NK-92 treated with Interleukin-12 subunit alpha and Interleukin-12 subunit beta, amount 100 ng/mL, for 24 hours (cell line): ENCODE measurements around the gene GJA1.

ENCODE experiments used
- DNase-seq: peaks from one replicate; lab custom pipeline; 2025; lab: John Stamatoyannopoulos, UW

Gene GJA1

DNA sequence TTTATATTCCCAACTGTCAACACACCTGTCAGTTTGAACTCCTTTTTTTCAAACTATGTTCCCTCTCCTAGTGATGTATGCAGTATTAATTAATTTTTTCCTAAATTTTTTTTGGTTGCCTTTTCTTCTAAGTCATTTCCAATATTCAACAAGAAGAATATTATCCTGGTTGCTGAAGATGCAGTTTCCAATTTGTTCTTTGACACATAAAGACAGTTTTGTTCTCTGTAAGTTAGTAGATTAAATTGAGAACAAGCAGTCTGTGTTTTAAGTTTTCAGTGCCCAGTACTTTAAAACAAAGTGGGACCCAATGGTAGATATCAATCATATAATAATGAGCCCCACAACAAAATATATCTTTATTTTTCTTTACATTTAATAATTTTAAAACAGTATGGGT lies 47.3 kb downstream of the GJA1 start:
- no peak for DNase-seq

GRCh38 chr6:121485359-121485811 lies 49.9 kb downstream of the GJA1 start:
- no peak for DNase-seq

GRCh38 chr6:121491576-121491975 lies 56.1 kb downstream of the GJA1 start:
- DNase-seq: no peak

GRCh38 chr6:121492536-121492935 lies 57.1 kb downstream of the GJA1 start:
- DNase-seq: no peak

DNA sequence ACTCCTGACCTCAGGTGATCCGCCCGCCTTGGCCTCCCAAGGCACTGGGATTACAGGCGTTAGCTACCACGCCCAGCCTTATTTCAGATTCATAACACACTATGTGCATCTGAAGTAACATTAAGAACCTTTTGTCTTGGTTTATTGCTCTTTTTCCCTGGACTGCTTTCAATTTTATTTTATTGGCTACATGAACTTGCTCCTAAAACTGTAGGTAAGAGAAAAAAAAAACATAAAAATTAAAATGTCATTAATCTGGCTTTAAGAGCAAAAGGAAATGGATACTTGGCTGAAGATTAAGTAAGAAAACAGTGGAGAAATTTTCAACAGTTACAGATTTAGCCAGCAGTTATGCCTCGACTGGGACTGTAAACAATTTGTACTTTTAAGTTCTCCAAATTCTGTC lies 62.5 kb downstream of the GJA1 start:
- no peak for DNase-seq

- no peak for DNase-seq
Observed at GRCh38 chr6:121498481-121499276, 63.2 kb downstream of the GJA1 start.
